HG03095 (cell line): Measurements from ENCODE around the gene BABAM1.

Experiments
- ATAC-seq: cut with Tn5 transposase; IDR thresholded peaks from one replicate; pipeline ENCODE4 v1.9.1; 2021; ENCODE audit warnings: moderate library complexity; ENCODE audit not compliant: unreplicated experiment

BABAM1 gene

DNA sequence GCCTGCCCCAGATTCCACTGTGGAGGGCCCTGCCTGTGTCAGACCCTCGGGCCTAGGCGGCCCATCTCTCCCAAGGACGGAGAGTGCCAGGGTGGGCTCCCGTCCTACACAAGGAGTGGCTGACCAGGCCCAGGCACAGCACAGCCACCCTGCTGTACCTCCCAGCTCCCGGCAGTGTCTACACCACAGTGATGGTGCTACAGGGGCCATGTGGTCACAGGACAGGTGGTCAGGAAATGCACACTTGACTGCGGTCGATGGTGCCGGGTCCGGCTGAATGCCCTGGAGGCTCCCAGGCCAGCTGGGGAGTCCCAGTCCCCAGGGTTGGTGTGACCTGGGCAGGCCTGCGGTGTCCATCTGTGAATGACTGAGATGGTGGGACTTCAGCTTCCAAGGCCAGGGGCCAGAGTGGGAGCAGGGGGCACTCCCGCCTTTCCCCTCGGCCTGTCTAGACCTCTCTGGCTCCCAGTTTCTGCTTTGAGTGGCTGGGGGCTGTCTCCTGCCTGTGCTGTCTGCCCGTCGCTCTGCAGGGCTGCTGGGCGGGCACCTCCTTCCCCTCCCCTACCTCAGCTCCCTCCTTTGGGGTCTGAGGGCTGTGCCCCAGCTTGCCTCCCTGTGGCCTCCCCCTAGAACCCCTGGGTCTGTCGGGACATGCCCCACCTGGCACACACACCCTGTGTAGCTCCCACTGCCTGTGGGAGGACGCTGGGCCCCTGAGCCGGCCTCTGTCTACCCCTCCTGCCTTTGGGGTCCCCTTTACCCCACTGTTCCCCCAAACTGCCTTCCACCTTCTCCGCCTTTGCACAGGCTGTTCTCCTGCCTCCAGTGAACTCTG, 54.6 kb downstream of the BABAM1 start:
- no peak for ATAC-seq

DNA sequence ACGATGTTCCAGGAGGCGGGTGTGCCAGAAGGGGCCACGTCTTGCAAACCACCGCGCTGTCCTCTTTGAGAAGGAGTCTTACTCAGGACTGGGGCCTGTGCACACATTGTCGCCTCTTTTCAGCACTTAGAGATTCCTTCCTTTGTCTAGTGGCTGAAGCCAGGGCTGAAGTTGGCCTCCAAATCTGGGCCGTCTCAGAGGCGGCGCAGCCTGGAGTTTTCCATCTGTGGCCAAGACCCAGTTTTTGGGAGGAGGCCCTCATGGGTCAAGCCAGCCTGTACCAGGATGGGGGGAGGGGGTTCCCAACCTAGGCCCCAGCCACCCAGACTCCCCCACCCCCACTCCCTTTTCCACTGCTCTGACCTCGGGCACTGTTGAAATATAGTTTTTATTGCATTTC, 55.6 kb downstream of the BABAM1 start:
- no peak for ATAC-seq

DNA sequence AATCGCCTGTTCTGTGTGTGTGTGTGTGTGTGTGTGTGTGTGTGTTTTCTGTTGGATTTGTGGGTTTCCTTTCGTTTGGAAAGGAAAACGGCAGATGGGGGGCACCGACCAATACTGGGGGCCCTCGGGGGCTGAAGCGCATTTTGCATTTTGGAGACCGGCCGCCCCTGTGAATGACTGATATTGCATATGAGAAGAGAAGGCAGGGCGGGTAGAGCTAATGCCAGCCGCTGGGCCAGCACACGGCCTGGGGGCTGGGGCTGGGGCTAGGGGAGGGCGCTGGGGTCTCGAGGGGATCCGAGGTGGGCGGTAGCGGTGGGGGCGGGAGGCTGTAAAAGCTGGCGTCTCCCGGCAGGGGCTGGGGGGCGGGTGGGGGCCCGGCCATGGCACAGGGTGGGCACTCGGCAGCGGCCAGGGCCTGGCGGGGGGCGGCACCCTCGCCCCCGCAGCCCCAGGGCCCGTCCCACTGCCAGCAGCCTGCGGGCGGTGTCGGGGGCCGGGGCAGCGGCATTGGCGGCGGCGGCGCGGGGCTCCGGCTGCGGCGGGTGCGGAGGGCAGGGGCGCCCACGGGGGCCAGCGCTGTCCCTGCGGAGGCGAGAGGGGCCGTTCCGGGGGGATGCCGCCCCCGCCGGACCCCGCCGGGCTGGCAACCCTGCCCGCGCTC, 56.2 kb downstream of the BABAM1 start:
- ATAC-seq = no peak

DNA sequence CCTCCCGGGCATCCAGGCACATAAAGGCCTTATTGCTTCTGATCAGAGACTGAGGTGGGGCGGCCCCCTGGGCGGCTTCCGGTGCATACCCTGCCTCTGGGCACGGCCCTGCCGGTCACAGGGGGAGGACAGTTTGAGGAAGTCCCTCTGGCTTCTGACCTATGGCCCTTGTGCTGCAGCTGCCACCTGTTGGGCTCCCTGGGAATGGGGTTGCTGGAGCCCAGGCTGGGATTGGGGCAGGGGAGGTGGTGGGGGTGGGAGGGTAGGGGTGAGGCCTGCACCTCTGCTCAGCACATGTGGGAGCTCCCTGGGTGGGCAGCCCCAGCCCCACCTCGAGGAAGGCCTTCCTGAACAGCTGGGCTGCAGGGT, 56.7 kb downstream of the BABAM1 start:
- no peak for ATAC-seq

DNA sequence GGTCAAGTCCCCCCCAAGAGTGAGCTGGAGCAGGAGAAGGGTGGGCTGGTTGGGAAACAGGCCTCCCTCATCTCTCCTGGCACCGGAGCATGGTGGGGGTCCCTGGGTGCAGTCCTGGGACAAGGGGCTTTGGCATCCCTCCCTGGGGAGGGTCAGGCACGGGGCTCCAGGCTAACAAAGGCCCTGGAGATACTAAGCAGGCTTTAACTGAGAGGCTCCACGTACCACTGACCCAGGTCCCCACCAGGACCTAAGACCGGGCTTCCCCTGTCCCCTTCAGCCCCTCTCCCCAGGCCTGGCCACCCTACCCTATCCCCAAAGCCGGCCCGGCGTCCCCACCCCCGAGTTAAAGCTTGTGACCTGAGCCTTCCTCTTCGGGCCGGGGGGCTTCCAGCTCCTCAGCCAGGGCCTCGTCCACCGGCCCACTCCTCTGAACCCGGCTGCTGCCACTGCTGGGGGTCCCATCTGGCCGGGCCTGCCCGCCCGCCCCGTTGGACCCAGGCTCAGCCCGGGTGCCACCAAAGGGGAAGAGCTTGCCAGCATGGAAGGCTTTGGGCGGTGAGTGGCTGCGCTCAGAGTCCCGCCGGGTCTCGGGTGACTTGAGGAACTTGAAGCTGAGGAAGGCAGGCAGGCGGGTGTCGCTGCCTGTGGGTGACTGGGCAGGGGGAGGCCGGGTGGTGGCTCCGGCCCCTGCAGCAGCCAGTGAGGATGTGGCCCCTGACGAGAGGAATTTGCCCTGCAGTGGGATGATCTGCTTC, 57.3 kb downstream of the BABAM1 start:
- no peak for ATAC-seq

DNA sequence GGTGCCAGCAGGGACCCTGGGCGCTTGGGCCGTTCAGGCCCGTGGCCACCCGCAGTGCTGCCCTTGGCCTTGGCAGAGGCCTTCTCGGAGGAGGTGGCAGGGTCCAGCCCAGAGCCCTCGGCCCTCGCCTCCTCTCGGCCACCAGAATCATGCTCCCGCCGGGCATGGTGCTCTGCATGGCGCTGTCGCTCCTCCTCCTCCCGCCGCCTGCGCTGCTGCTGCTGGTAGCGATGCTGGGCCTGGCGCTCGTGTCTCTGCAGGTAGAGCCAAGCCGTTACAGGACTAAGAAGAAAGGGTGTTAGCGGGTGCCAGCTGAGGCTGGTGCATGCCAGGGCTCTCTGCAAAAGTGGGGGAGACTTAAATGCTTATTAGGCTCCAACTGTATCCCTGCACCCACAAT, 57.9 kb downstream of the BABAM1 start:
- no peak for ATAC-seq

DNA sequence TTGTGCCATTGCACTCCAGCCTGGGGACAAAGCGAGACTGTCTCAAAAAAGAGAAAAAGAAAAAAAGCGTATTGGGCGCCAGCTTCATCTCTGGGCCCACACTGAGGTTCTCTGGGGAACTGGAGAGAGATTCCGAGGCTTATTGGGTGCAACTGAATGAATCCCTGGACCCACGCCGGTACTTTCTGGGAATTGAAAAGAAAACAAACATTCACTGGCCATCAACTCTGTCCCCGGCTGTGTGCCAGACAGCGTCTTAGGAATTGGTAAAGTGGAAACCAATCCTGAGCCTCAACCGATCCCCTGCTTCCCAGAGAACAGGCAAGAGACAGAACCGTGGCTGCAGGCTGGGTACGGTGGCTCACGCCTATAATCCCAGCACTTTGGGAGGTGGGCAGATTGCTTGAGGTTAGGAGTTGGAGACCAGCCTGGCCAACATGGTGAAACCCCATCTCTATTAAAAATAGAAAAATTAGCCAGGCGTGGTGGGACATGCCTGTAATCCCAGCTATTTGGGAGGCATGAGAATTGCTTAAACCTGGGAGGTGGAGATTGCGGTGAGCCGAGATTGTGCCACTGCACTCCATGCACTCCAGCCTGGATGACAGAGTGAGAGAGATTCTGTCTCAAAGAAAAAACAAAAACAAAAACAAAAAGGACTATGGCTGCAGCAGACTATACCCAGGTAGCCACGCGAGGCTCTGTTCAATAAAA, 58.8 kb downstream of the BABAM1 start:
- no peak for ATAC-seq

DNA sequence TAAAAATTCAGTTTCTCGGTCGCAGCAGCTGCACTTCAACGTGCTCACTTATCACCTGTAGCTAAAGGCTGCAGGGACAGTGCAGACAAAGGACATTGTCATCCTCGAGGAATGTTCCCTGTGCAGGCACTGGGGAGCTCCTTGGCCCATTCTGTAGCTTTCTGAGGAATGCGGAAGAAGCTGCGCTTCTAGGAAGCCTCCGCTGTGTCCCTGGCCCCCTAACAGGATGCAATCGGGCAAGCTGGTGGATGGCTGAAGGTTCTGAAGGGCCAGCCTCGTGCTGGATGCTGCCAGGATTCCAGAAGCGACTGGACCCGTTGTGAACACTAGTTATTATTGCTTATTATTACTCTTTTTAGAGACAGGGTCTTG, 59.3 kb downstream of the BABAM1 start:
- no peak for ATAC-seq

DNA sequence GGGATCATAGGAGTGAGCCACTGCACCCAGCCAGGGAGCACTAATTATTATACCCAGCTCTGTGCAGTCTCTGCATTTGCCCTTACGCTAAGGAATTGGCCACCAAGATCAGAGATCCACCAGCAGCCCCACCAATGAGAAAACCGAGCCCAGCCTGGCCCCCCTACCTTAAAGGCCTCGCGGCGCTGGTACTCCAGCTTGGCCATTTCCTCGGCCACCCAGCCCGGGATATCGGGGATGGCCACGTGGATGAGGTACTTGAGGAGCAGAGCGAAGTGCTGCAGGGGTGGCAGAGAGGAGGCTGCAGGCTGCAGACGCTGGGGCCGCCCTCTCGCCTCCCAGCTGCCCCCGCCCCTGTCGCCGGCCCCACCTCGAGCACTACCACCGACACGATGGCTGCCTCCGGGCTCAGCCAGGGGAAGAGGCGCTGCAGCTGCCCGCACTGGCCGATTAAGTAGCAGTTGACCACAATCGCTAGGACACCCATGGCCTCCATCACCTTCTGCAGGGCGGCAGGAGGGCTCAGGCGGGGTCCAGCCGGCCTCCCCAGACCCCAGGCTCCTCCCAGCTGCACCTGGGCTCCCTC, 59.9 kb downstream of the BABAM1 start:
- ATAC-seq = no peak

DNA sequence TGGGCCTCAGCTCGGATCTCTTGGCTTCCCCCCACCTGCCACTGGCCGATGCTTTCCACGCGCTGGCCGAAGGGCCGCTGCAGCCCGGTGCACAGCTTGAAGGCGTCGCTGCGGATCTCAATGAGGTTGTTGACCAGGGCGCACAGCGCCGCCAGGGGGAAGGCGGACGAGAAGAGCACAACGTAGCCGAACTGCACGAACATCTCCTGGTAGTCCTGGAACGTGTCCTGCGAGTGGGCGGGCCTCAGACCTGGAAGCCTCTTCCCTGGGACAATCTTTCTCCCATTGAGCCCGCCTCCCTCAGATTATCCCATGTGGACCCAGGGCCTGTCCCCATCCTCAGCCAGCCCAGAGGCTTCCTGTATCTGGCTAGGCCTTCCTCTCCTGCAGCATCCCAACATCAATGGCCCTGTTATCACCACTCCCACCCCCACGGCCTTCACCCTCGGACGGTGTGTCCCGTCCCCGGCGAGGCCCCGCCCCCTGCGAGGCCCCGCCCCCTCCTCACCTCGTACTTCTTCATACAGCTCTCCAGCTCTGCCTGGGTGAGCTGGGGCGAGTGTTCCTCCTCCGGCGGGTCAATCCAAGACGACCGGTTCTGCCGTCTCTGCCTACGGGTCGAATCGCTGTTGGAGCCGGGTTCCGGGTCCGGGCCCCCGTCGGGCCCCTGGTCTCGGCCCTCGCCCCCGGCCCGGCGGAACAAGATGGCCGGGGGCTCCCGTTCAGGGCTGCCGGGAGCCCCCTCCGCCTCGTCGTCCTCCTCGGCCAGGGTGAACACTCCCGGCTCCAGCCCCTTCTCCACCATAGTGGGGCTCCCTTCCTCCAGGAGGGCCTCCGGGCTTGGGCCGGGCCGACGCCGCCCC, 60.6 kb downstream of the BABAM1 start:
- no peak for ATAC-seq
